ENCODE measurements around the gene RALGAPA1. TPM values are rescaled to one million over a fixed set of nuclear protein-coding genes. Genes with fewer than 3 reads are reported as not detected.

RALGAPA1 gene
- total and polyA plus RNA-seq, 2 donors (not counting 1 experiment from before 2014, with no cell fraction given): 17.3 to 94.0 TPM

DNA sequence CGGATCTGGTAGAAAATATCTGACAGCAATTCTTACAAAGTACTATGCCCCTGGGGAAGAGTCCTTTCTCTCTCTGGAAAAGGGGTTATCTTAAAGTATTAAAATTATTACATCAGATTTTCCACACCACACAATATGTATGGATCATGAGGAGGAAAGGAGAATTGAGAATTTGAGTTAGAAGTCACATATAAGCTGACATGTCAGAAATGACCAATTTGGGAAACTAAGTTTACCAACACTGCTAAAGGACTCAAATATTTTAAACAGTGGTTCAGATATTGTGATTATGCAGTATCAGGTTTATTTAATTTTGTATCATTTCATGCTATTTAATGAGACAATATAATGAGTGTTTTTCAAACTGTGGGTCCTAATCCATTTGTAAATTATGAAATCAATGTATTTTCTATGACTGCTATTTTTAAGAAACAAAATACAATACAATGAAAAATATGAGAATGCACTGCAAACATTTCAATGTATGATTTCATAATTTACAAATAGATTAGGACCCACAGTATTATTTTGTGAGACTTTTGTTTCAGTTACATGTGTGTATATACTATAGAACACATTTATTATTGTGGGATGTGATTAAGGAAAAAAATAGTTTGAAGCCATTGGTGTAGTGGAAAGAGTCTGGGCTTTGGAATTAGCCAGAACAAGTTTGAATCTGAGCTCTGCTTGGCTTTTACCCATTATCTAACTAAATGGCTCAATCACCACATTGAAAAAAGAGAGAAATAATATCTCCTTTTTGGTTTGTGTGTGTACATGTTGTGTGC is 276.9 kb downstream of the RALGAPA1 start:
- Histone ChIP-seq H2AFZ (ENCODE audit: insufficient read depth, low read depth, low read length, poor library complexity, severe bottlenecking) (no peak overlapping the region), H3K27ac (ENCODE audit: low read length in 2 of 2) (no peak overlapping the region), H3K79me2 (ENCODE audit: control insufficient read depth, insufficient read depth, low read length) (no peaks in the 10 kb centered on the region), H3K36me3 (replicated peaks in 1 of 2; ENCODE audit: control extremely low read depth in 1 of 2, control insufficient read depth in 1 of 2, extremely low read depth in 1 of 2, insufficient read depth in 2 of 2, low read length in 1 of 2) (no peaks in the 10 kb centered on the region), H3K9me3 (ENCODE audit: control extremely low read depth in 1 of 3, control insufficient read depth in 2 of 3, insufficient read depth in 1 of 3, low read length in 2 of 3) (peaks cover 0 to 11% (median 2%) of the 10 kb centered on the region in 3 donors), H3K27me3 (replicated peaks in 1 of 4; ENCODE audit: control extremely low read depth in 1 of 4, control insufficient read depth in 3 of 4, insufficient read depth in 4 of 4, low read length in 3 of 4) (peaks cover 3 to 35% (median 34%) of the 10 kb centered on the region in 4 experiments), H3K4me1 (ENCODE audit: control insufficient read depth in 2 of 2, insufficient read depth in 2 of 2, low read length in 2 of 2) (peaks cover 21 to 23% of the 10 kb centered on the region in 2 donors), H3K4me3 (ENCODE audit: control extremely low read depth in 1 of 5, extremely low read depth in 1 of 5, insufficient read depth in 1 of 5, low read depth in 2 of 5, low read length in 4 of 5) (no peak overlapping the region), H3K4me2 (replicated peaks; ENCODE audit: low read depth, low read length, poor library complexity, severe bottlenecking) (no peak overlapping the region), H4K20me1 (ENCODE audit: control insufficient read depth, insufficient read depth, low read length, poor library complexity, severe bottlenecking) (no peaks in the 10 kb centered on the region), H3K9ac (ENCODE audit: low read length) (no peak overlapping the region)
- Mint-ChIP-seq H3K4me3 (no peak overlapping the region), H3K27ac (no peak overlapping the region), H3K4me1 (peaks cover 18% of the 10 kb centered on the region), H3K9me3 (ENCODE audit: insufficient read depth) (no peaks in the 10 kb centered on the region), H3K27me3 (peaks cover 59% of the 10 kb centered on the region)
- no peak for TF ChIP-seq EZH2 (IDR thresholded peaks at IDR 0.05; ENCODE audit: borderline replicate concordance, insufficient read depth, low read depth, low read length, poor library complexity, severe bottlenecking)
- TF ChIP-seq, protein P1, sequence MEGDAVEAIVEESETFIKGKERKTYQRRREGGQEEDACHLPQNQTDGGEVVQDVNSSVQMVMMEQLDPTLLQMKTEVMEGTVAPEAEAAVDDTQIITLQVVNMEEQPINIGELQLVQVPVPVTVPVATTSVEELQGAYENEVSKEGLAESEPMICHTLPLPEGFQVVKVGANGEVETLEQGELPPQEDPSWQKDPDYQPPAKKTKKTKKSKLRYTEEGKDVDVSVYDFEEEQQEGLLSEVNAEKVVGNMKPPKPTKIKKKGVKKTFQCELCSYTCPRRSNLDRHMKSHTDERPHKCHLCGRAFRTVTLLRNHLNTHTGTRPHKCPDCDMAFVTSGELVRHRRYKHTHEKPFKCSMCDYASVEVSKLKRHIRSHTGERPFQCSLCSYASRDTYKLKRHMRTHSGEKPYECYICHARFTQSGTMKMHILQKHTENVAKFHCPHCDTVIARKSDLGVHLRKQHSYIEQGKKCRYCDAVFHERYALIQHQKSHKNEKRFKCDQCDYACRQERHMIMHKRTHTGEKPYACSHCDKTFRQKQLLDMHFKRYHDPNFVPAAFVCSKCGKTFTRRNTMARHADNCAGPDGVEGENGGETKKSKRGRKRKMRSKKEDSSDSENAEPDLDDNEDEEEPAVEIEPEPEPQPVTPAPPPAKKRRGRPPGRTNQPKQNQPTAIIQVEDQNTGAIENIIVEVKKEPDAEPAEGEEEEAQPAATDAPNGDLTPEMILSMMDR (IDR thresholded peaks at IDR 0.05): no peak
- ATAC-seq (ENCODE audit: low read depth): no peak
- ChIA-PET CTCF (interaction anchor here (0.9 kb wide), 1 partner anchor 93 kb away, joined by 3 read pairs; no protein-coding TSS in a partner anchor), POLR2A (no interaction called here)
- DNase-seq: no peak
- intact Hi-C loops (cut with micrococcal nuclease): loop anchor here (10.0 kb wide), 3 partner anchors 237 to 487 kb away; partner anchors contain the start of genes FAM177A1, PSMA6 and RALGAPA1
- WGBS (ENCODE audit: insufficient coverage): no CpG with 5 or more reads among the region's 1 CpG

DNA sequence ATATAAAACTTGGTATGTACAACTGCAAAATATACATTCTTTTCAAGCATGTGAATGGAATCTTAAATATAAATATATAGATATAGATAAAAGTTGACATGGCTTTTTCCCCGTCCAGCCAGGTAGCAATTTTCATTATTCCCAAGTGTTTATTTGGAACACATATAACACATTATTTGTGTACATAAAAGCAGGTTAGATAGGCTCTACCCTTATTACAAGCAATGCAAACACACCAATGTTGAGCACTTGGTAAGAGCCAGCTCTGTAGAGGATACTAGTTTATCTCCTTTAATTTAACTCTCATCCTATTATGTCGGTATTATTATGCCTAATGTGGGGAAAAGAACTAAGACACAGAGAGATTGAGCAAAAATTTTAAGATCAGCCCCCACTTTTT is 282.1 kb downstream of the RALGAPA1 start:
- Mint-ChIP-seq H3K4me1 (no peaks in the 10 kb centered on the region), H3K4me3 (no peak overlapping the region), H3K27me3 (peaks cover 37% of the 10 kb centered on the region), H3K27ac (no peak overlapping the region), H3K9me3 (ENCODE audit: insufficient read depth) (no peaks in the 10 kb centered on the region)
- H3K36me3 ChIP-seq (replicated peaks in 1 of 2; ENCODE audit: control extremely low read depth in 1 of 2, control insufficient read depth in 1 of 2, extremely low read depth in 1 of 2, insufficient read depth in 2 of 2, low read length in 1 of 2): no peaks in the 10 kb centered on the region
- H3K79me2 ChIP-seq (ENCODE audit: control insufficient read depth, insufficient read depth, low read length): no peaks in the 10 kb centered on the region
- no peak for DNase-seq
- WGBS (ENCODE audit: insufficient coverage): no CpG with 5 or more reads among the region's 2 CpGs
- H2AFZ ChIP-seq (ENCODE audit: insufficient read depth, low read depth, low read length, poor library complexity, severe bottlenecking): no peak overlapping the region
- TF ChIP-seq, protein P1 (IDR thresholded peaks at IDR 0.05): no peak
- no peak for TF ChIP-seq EZH2 (IDR thresholded peaks at IDR 0.05; ENCODE audit: borderline replicate concordance, insufficient read depth, low read depth, low read length, poor library complexity, severe bottlenecking)
- H3K9ac ChIP-seq (ENCODE audit: low read length): no peak overlapping the region
- no peak overlapping the region for H3K27ac ChIP-seq (ENCODE audit: low read length in 2 of 2)
- peaks cover 3 to 14% (median 3%) of the 10 kb centered on the region in 4 experiments for H3K27me3 ChIP-seq (replicated peaks in 1 of 4; ENCODE audit: control extremely low read depth in 1 of 4, control insufficient read depth in 3 of 4, insufficient read depth in 4 of 4, low read length in 3 of 4)
- POLR2A ChIA-PET: no interaction called here
- CTCF ChIA-PET: interaction anchor here (0.5 kb wide), 1 partner anchor 778 kb away, joined by 3 read pairs; no protein-coding TSS in a partner anchor
- no peak for ATAC-seq (ENCODE audit: low read depth)
- intact Hi-C loops (cut with micrococcal nuclease): no loop called here
- H4K20me1 ChIP-seq (ENCODE audit: control insufficient read depth, insufficient read depth, low read length, poor library complexity, severe bottlenecking): no peaks in the 10 kb centered on the region
- H3K4me1 ChIP-seq (ENCODE audit: control insufficient read depth in 2 of 2, insufficient read depth in 2 of 2, low read length in 2 of 2): no peaks in the 10 kb centered on the region
- peaks cover 0 to 12% (median 2%) of the 10 kb centered on the region in 3 donors for H3K9me3 ChIP-seq (ENCODE audit: control extremely low read depth in 1 of 3, control insufficient read depth in 2 of 3, insufficient read depth in 1 of 3, low read length in 2 of 3)
- H3K4me2 ChIP-seq (replicated peaks; ENCODE audit: low read depth, low read length, poor library complexity, severe bottlenecking): no peak overlapping the region
- no peak overlapping the region for H3K4me3 ChIP-seq (ENCODE audit: control extremely low read depth in 1 of 5, extremely low read depth in 1 of 5, insufficient read depth in 1 of 5, low read depth in 2 of 5, low read length in 4 of 5)
